Measurements from ENCODE around the gene SPAG16.
"Not testable (repeated sequence)": the region's sequence is repeated elsewhere in the genome, so short reads cannot be mapped to it uniquely, and the experiment has no call there.

Gene SPAG16

GRCh38 chr2:213275265-213275664, 9.0 kb upstream of the SPAG16 start:
- DNase-seq: no peak

DNA sequence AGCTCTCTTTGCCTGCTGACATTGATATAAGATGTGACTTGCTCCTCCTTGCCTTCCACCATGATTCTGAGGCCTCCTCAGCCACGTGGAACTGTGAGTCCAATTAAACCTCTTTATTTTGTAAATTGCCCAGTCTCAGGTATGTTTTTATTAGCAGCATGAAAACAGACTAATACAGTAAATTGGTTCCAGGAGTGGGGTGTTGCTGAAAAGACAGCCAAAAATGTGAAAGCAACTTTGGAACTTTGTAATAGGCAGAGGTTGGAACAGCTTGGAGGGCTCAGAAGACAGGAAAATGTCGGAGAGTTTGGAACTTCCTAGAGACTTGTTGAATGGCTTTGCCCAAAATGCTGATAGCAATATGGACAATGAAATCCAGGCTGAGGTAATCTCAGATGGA, 7.1 kb upstream of the SPAG16 start:
- not testable (repeated sequence) for DNase-seq

- DNase-seq: no peak
Observed at GRCh38 chr2:213279116-213279620, 5.1 kb upstream of the SPAG16 start.

- no peak for DNase-seq
Observed at GRCh38 chr2:213279971-213280370, 4.3 kb upstream of the SPAG16 start.

- no peak for DNase-seq
Observed at GRCh38 chr2:213281156-213281555, 3.1 kb upstream of the SPAG16 start.

DNA sequence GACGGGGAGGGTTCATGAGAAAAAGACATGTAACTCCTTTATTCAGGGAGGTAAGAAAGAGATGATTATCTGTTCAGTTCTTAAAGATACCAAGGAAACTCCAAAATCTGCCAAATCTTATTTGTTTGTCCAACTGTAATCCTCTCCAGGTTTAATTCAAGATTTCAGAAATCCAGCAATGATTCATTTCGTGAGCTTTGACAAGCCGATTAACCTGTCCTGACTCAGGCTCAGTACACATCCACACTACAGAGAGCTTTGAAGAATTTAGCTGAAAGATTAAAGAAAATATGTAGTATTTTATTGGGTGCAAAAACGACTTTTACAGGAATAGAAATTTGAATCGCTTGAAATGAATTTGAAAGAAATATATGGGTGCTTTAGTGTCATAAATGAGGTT, 1.1 kb downstream of the SPAG16 start:
- no peak for DNase-seq

DNA sequence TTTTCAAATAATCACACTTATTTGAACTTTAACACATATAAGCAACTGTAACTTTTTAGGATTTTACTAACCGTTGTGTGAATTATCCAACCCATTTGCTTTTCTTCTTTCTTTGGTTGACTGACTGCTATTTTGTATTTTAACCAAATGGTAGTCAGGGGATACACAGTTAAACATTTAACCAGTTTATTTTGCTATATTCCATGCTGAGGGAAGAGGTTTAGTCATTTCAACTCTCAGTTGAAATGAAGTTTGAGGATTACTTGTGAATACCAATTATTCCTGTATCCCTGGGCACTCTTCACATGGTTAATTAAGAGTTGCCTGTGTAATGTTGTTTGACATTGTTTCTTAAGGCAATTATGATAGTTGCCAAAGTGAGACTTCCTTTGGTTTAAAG, 1.9 kb downstream of the SPAG16 start:
- DNase-seq: no peak

GRCh38 chr2:213288913-213289700, 4.8 kb downstream of the SPAG16 start:
- no peak for DNase-seq

GRCh38 chr2:213290501-213290900, 6.2 kb downstream of the SPAG16 start:
- no peak for DNase-seq

DNA sequence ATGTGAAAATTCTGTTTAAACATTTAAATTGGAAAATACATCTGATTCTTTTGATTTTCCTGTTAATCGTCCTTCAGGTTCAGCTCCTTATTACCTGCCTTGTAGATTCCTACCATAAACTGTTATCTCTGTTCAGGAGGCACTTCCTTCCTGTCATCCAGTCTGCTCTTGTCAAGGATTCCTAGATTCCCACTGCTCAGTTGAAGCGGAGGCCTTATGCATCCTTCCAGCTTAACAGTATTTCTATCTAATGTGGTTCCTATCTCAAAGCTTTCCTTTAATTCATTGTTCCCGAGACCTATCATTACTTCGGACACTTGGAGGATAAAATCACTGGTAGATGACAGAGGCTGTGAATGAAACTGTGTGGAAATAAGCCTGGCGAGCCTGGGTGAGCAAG, 12.0 kb downstream of the SPAG16 start:
- DNase-seq: no peak

DNA sequence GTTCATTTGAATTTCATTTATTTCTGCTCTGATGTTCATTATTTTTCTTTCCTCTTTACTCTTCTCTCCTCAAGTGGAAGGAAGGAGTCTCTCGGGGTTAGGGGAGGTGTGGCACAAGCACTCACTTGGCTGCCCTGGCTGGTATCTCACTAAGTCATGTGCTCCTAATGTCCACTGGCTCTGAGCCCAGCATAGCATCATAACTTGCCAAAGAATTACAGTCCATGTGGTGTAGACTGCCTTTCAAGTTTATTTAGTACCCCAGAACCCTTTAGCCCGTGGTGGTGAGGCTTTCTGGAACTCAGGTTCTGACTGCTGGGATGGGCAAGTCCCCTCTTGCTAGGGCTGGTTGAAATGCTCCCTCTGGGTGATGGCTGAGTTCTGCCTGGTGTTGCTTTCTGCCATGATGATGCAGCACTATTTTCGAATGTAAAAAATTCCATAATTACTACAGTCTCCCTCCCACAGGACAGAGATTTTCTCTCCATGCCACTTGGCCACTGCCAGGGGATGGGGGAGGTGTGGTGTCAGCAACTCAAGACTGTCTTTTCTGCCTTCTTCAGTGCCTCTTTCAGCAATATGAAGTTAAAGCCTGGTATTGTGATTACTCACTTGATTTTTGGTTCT, 22.2 kb downstream of the SPAG16 start:
- DNase-seq: peak; percentile 8

DNA sequence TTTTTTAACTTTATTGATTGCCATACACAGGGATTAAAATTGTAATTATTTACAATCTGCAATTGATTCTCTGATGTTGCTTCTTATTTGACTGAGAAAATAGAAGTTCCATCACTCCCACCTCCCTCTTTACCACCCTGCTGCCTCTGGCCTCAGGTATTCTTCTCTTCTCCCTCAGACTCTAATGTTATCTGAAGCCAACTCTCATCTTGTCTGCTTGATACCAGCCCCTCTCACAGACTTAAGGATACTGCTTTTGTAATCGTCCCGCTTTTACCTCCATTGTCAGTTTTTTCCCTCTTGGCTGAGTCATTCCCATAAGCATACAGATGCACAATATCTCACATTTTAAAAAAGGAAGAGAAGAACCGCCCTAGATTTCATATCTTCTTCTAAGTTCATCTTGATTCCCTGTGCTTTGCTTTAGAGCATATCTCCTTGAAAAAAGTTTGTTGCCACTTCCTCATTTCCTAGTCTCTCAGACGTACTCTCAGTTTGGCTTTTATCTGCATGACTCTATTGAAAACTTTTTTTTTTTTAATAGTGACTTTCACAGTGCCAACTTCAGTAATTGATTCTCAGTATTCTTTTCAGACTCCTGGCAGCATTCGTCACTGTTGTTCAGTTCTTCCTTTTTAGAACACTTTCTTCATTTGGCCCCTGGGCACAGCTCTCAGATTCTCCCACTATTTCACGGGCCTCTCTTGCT, 31.1 kb downstream of the SPAG16 start:
- no peak for DNase-seq

DNA sequence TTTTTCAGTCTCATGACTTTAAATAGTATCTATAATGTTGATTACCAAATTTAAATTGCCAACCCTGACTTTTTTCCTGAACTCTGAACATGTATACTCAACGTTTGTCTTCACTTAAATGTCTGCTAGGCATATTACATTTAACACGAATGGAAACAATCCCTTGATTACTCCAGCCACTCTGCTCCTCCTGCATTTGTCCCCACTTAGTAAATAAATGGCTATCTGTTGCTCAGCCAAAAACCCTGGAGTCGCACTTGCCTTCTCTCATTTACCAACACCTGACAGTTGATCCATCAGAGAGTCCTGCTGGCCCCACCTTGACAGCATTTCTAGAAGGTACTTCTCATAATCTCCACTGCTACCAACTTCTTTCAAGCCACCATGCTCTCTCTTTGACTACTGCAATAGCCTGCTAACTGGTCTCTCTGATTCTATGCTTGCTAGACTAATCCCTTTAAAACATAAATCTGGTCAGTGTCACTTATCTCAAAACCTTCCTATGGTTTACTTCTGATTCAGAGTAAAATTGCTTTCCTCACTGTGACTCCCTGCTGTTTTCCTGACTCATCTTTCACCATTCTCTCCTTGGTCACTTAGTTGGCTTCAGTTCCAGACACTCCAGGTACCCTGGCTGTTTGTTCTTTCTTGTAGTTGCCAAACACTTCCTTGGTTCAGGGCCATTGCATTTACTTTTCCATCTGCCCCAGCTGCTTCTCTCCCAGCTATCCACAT, 31.9 kb downstream of the SPAG16 start:
- DNase-seq: peak; percentile 77

GRCh38 chr2:213317929-213318328, 33.7 kb downstream of the SPAG16 start:
- peak; percentile 41 for DNase-seq

- no peak for DNase-seq
Observed at GRCh38 chr2:213320604-213321003, 36.3 kb downstream of the SPAG16 start.

- DNase-seq: no peak
Observed at GRCh38 chr2:213336253-213336770, 52.0 kb downstream of the SPAG16 start.

- no peak for DNase-seq
Observed at GRCh38 chr2:213353419-213353818, 69.2 kb downstream of the SPAG16 start.

DNA sequence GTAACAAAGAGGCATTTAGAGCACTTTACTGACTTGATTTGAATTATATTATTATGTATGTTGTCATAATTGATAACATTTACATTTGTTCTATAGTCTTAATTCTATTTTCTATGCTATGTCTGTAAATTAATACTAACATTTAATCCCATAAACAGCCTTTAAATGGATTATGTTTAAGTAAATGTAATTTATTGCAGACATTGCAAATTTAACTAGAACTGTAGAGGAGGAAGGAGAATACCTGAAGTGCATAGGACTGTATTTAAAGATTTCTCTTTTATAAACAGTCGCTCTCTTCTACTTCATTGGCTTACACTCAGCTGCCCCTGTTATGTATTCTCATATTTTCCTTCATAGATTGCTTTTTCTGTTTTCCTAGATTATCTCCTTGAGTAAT, 92.4 kb downstream of the SPAG16 start:
- no peak for DNase-seq

- not testable (repeated sequence) for DNase-seq
Observed at GRCh38 chr2:213407027-213407426, 122.8 kb downstream of the SPAG16 start.

DNA sequence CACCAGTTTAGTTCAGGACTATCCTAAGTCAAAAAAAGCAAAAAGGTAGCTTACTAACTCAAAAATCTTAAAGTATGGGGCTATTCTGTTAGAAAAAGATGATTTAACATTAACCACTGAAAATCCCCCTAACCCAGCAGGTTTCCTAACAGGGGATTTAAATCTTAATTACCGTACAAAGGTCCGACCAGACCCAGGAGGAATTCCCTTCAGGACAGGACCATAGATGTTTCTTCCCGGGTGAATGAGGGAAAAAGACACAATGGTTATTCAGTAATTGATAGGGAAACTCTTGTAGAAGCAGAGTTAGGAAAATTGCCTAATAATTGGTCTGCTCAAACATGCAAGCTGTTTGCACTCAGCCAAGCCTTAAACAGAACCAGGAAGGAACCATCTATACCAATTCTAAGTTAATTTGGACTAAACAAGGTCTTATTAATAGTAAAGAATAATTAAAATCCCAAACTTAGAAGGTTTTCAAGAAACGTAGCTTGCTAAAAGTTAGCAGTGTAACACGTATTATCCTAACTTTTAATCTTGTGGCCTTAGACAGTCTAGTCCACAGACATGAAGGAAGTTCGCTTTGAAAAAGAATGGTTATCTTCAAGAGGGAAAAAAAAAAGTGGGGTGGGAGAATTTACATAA, 124.3 kb downstream of the SPAG16 start:
- DNase-seq: not testable (repeated sequence)

GRCh38 chr2:213410687-213411086, 126.4 kb downstream of the SPAG16 start:
- not testable (repeated sequence) for DNase-seq

DNA sequence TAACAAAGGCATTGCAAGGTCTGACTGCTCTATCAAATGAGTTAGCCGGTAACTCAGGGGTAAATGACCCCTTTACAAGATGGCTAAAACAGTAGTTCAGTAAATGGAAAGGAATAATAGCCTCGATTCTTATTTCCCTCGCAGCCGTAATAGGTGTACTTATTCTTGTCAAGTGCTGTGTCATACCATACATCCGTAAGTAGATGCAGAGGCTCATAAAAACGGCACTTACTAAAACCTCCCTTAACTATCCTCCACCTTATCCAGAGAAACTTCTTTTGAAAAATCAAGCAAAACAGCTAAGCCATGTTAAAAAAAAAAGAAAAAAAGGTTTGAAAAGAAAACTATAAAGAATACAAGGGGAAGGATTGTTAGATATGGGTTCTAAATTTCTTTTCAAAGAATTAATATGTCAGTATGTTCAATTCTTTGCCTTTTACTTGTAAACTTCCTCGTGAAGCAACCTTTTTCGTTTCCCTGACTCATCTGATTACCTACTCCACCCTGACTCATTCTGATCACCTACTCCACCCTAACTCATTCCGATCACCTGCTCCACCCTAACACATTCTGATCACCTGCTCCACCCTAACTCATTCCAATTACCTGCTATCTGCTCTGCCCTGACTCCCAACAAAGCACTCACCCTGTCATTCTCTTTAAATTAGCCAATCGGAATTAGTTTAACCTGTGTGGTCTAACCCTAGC, 127.5 kb downstream of the SPAG16 start:
- DNase-seq: no peak
